Muscle of leg (tissue), 16 donors: Measurements from ENCODE around the gene ZFAND2A. TPM values are rescaled to one million over a fixed set of nuclear protein-coding genes. Genes with fewer than 3 reads are reported as not detected.
"Not testable (repeated sequence)": the region's sequence is repeated elsewhere in the genome, so short reads cannot be mapped to it uniquely, and the experiment has no call there.

Source experiments
- DNase-seq: peaks from one replicate; pipeline ENCODE4 v3.0.0; 2013
- H3K27ac ChIP-seq: one replicate; pipeline ENCODE4 v1.5.1; 2013; ENCODE audit warnings: mild to moderate bottlenecking, low read length, control low read depth
- H3K27me3 ChIP-seq: one replicate; pipeline ENCODE4 v1.6.1; 2013; ENCODE audit warnings: low read length; ENCODE audit not compliant: control insufficient read depth, insufficient read depth
- H3K36me3 ChIP-seq: one replicate; pipeline ENCODE4 v1.6.1; 2013; ENCODE audit warnings: low read length; ENCODE audit not compliant: control insufficient read depth, insufficient read depth
- H3K4me1 ChIP-seq: one replicate; pipeline ENCODE4 v1.6.1; 2013; ENCODE audit warnings: low read length; ENCODE audit not compliant: control insufficient read depth, insufficient read depth
- H3K4me3 ChIP-seq: one replicate; pipeline ENCODE4 v1.5.1; 2013; ENCODE audit warnings: low read length, control low read depth
- H3K9me3 ChIP-seq: replicated peaks from 2 replicates; pipeline ENCODE4 v1.6.1; 2013; ENCODE audit warnings: low read depth, low read length; ENCODE audit not compliant: control insufficient read depth
- WGBS: methylation state at CpG from one replicate; pipeline ENCODE4 v1.1.5; 2013; ENCODE audit warnings: missing lambda C conversion rate; ENCODE audit not compliant: insufficient coverage; 5-methylcytosine and 5-hydroxymethylcytosine counted together
- long read RNA-seq, 11 donors: transcript quantifications; one replicate each; lab custom pipeline, GENCODE V29; 2026
- polyA plus RNA-seq, 8 donors: library from polyadenylated mRNA; unstranded; fragments of 120-200 nt; gene quantifications; one replicate each; pipeline versions ENCODE4 v1.2.1 to v1.2.3, GENCODE V29; 2013; ENCODE audit warnings: inconsistent platforms in 1 of 8, low replicate concordance in 1 of 8; ENCODE audit not compliant: insufficient read length in 8 of 8, insufficient read depth in 1 of 8
- total RNA-seq: library from RNA; stranded (reverse); fragments of 120-200 nt; gene quantifications from one replicate; pipeline ENCODE4 v1.2.4, GENCODE V29; 2013

Gene ZFAND2A
- total RNA-seq (16.3 TPM), polyA plus RNA-seq (10 to 100 TPM; 13.0 to 19.2 (median 15.7) TPM)
- long read RNA-seq, donor 1, partial matches to known transcripts = 0 of 5 reads
- long read RNA-seq, donor 1, other reads (novel, unspliced or antisense) = 0 of 5 reads
- long read RNA-seq, donor 2, partial matches to known transcripts = 0 of 2 reads
- long read RNA-seq, donor 2, other reads (novel, unspliced or antisense) = 0 of 2 reads
- long read RNA-seq, donor 3, transcript ZFAND2A-201 (5 exons, 860 nt) = major isoform, 5 of 6 reads
- long read RNA-seq, donor 3, partial matches to known transcripts = 0 of 6 reads
- long read RNA-seq, donor 3, other reads (novel, unspliced or antisense) = 0 of 6 reads
- long read RNA-seq, donor 4, partial matches to known transcripts = 0 of 2 reads
- long read RNA-seq, donor 4, other reads (novel, unspliced or antisense) = 0 of 2 reads
- long read RNA-seq, donor 5, transcript ZFAND2A-201 (5 exons, 860 nt) = major isoform, 15 of 15 reads
- long read RNA-seq, donor 5, partial matches to known transcripts = 0 of 15 reads
- long read RNA-seq, donor 5, other reads (novel, unspliced or antisense) = 0 of 15 reads
- long read RNA-seq, donor 6, transcript ZFAND2A-201 (5 exons, 860 nt) = major isoform, 10 of 11 reads
- long read RNA-seq, donor 6, partial matches to known transcripts = 0 of 11 reads
- long read RNA-seq, donor 6, other reads (novel, unspliced or antisense) = 0 of 11 reads
- long read RNA-seq, donor 7, transcript ZFAND2A-201 (5 exons, 860 nt) = major isoform, 10 of 12 reads
- long read RNA-seq, donor 7, partial matches to known transcripts = 0 of 12 reads
- long read RNA-seq, donor 7, other reads (novel, unspliced or antisense) = 0 of 12 reads
- long read RNA-seq, donor 8, transcript ZFAND2A-201 (5 exons, 860 nt) = major isoform, 5 of 5 reads
- long read RNA-seq, donor 8, partial matches to known transcripts = 0 of 5 reads
- long read RNA-seq, donor 8, other reads (novel, unspliced or antisense) = 0 of 5 reads
- long read RNA-seq, donor 9, partial matches to known transcripts = 0 of 4 reads
- long read RNA-seq, donor 9, other reads (novel, unspliced or antisense) = 0 of 4 reads
- long read RNA-seq, donor 10, transcript ZFAND2A-201 (5 exons, 860 nt) = major isoform, 6 of 7 reads
- long read RNA-seq, donor 10, partial matches to known transcripts = 0 of 7 reads
- long read RNA-seq, donor 10, other reads (novel, unspliced or antisense) = 0 of 7 reads
- long read RNA-seq, donor 11, partial matches to known transcripts = 0 of 4 reads
- long read RNA-seq, donor 11, other reads (novel, unspliced or antisense) = 0 of 4 reads

GRCh38 chr7:1159891-1160669 is at the start of gene ZFAND2A:
TSS of gene ZFAND2A (minus strand) at chr7:1160196. CDS start at chr7:1158212, 1,984 bp downstream.
- peak within 1 kb of the TSS; percentile 97 for H3K4me3 ChIP-seq
- no peaks in the 10 kb centered on the region for H3K9me3 ChIP-seq
- peak; percentile 99 for DNase-seq
- peak within 1 kb of the TSS; percentile 85 for H3K27ac ChIP-seq
- peaks cover 42% of the 10 kb centered on the region for H3K36me3 ChIP-seq
- under 1% methylated on average over 68 of the region's 83 CpGs for WGBS
- peaks cover 17% of the 10 kb centered on the region for H3K4me1 ChIP-seq
- no peaks in the 10 kb centered on the region for H3K27me3 ChIP-seq

- Histone ChIP-seq H3K27ac (no peak overlapping the region), H3K4me1 (peaks cover 18% of the 10 kb centered on the region), H3K4me3 (no peak overlapping the region), H3K9me3 (no peaks in the 10 kb centered on the region), H3K36me3 (no peaks in the 10 kb centered on the region), H3K27me3 (peaks cover 54% of the 10 kb centered on the region)
- 72% methylated on average over 14 of the region's 14 CpGs for WGBS
- no peak for DNase-seq
Measured at GRCh38 chr7:1209097-1209496, 49.1 kb upstream of the ZFAND2A start.

GRCh38 chr7:1205742-1206141 is 45.7 kb upstream of the ZFAND2A start:
- H3K4me1 ChIP-seq = peaks cover 10% of the 10 kb centered on the region
- not testable (repeated sequence) for H3K27ac ChIP-seq, H3K9me3 ChIP-seq, DNase-seq, H3K36me3 ChIP-seq, H3K4me3 ChIP-seq
- peaks cover 35% of the 10 kb centered on the region for H3K27me3 ChIP-seq
- WGBS = 75% methylated on average over 2 of the region's 7 CpGs

GRCh38 chr7:1204460-1205140 is 44.6 kb upstream of the ZFAND2A start:
- peaks cover 29% of the 10 kb centered on the region for H3K27me3 ChIP-seq
- peaks cover 12% of the 10 kb centered on the region for H3K4me1 ChIP-seq
- no peak overlapping the region for H3K27ac ChIP-seq
- no peak for DNase-seq
- no peaks in the 10 kb centered on the region for H3K9me3 ChIP-seq
- no peak overlapping the region for H3K4me3 ChIP-seq
- WGBS = 43% methylated on average over 6 of the region's 19 CpGs
- H3K36me3 ChIP-seq = no peaks in the 10 kb centered on the region

GRCh38 chr7:1202914-1203313 is 42.9 kb upstream of the ZFAND2A start:
- WGBS = no CpG with 5 or more reads among the region's 6 CpGs
- Histone ChIP-seq H3K27me3 (peaks cover 21% of the 10 kb centered on the region), H3K4me1 (peaks cover 14% of the 10 kb centered on the region)

GRCh38 chr7:1201916-1202315 is 41.9 kb upstream of the ZFAND2A start:
- Histone ChIP-seq H3K4me1 (peaks cover 15% of the 10 kb centered on the region), H3K27me3 (peaks cover 24% of the 10 kb centered on the region), H3K27ac (no peak overlapping the region), H3K9me3 (no peaks in the 10 kb centered on the region), H3K36me3 (no peaks in the 10 kb centered on the region), H3K4me3 (no peak overlapping the region)
- no peak for DNase-seq
- 82% methylated on average over 10 of the region's 15 CpGs for WGBS

More at GRCh38 chr7:1202914-1203313, 42.9 kb upstream of the ZFAND2A start:
- H3K27ac ChIP-seq, DNase-seq, H3K4me3 ChIP-seq, H3K9me3 ChIP-seq, H3K36me3 ChIP-seq: not testable (repeated sequence)

- H3K4me1 ChIP-seq = peaks cover 15% of the 10 kb centered on the region
- no peak overlapping the region for H3K27ac ChIP-seq
- H3K4me3 ChIP-seq = no peak overlapping the region
- H3K9me3 ChIP-seq = no peaks in the 10 kb centered on the region
- H3K36me3 ChIP-seq = no peaks in the 10 kb centered on the region
- WGBS = 16% methylated on average over 17 of the region's 19 CpGs
- peak; percentile 65 for DNase-seq
- peaks cover 26% of the 10 kb centered on the region for H3K27me3 ChIP-seq
Measured at GRCh38 chr7:1200045-1200444, 40.0 kb upstream of the ZFAND2A start.

GRCh38 chr7:1197997-1198625 is 38.1 kb upstream of the ZFAND2A start:
- Histone ChIP-seq H3K36me3 (no peaks in the 10 kb centered on the region), H3K27me3 (peaks cover 35% of the 10 kb centered on the region), H3K27ac (peak overlapping the region; percentile 47), H3K9me3 (no peaks in the 10 kb centered on the region), H3K4me3 (no peak overlapping the region), H3K4me1 (peaks cover 9% of the 10 kb centered on the region)
- WGBS = 11% methylated on average over 5 of the region's 15 CpGs
- DNase-seq = peak; percentile 48
